Renal cortex interstitium (tissue), 11 donors: ENCODE results near the gene RAB34. TPM values are rescaled to one million over a fixed set of nuclear protein-coding genes. Genes with fewer than 3 reads are reported as not detected.
A peak's percentile ranks its signal among the peaks of the same experiment; 100 is the strongest.
"Not testable (repeated sequence)": the region's sequence is repeated elsewhere in the genome, so short reads cannot be mapped to it uniquely, and the experiment has no call there.

ENCODE experiments used
- DNase-seq, 11 donors: peaks; one replicate each; pipeline ENCODE4 v3.0.0-alpha.2; 2013; ENCODE audit warnings: low read depth in 9 of 11, low spot score in 4 of 11; ENCODE audit errors: extremely low read depth in 1 of 11
- polyA plus RNA-seq, 3 donors: library from polyadenylated mRNA; unstranded; fragments of 120-200 nt; gene quantifications; one replicate each; pipeline ENCODE4 v1.2.1, GENCODE V29; 2013; ENCODE audit not compliant: insufficient read length in 3 of 3

Gene RAB34
- polyA plus RNA-seq, 3 donors = 169 to 186 (median 184) TPM

DNA sequence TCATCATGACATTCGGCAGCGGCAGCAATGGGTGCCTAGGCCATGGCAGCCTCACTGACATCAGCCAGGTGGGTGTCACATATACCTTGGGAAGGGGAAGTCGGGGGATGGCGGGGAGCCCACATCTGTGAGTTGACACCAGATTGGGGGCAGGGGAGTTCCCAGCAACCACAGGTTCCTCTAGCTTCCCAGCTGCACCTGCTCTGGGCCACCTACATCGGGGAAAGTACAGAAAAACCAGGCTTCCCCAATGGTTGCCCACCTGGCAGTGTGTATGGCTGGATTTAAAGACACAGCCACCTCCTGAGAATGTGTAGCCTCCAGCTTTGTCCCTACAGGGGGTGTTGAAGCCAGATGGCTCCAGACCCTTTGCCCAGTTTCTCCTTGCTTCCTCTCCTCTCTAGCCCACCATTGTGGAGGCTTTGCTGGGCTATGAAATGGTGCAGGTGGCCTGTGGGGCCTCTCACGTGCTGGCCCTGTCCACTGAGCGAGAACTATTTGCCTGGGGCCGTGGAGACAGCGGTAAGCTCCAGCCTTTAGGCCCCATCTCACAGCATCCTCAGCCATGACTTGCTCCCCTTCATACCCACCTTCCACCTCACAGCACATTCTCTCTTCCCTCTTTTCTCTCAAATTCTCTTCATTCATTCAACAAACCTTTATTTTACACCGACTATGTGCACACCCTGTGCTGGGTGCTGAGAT is 21.2 kb upstream of the RAB34 start:
- DNase-seq = no peak

DNA sequence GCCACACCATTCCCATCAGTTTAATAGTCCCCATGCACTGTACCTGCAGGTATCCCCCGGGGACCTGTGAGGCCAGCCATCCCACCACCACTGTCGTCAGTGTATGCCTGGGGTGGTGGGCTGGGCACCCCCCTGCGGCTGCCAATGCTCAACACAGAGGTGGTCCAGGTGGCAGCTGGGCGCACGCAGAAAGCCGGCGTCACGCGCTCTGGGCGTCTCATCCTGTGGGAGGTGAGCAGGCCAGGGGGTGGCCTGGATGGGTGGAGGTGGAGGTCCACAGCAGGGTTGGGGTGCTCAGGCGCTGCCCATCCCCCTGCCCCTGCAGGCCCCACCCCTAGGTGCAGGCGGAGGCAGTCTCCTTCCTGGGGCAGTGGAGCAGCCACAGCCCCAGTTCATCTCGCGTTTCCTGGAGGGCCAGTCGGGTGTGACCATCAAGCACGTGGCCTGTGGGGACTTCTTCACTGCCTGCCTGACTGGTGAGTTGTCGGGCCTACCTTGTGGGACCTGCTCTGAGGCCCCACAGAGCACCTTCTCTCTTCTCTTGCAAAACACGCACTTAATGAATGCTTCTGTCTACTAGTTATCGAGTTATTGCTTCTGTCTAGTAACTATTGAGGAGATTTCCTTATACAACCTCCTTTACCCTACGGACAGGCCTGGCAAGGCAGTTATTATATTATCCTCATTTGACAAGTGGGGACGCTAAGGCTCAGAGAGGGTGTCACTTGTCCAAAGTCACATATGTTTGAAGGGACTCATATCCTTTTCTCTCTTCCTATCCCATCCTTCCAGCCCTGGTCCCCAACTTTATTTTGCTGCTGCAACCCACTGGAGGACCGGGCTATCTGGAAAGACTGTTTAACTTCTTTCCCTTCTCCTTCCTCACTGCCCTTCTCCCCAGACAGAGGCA is 20.4 kb upstream of the RAB34 start:
- DNase-seq = no peak

GRCh38 chr17:28737316-28737715 is 19.6 kb upstream of the RAB34 start:
- DNase-seq = no peak

- DNase-seq = not testable (repeated sequence)
These were observed 18.5 kb upstream of the RAB34 start for GRCh38 chr17:28735913-28736769.

GRCh38 chr17:28735242-28735722 is 17.6 kb upstream of the RAB34 start:
- no peak for DNase-seq

- DNase-seq = no peak
These were observed 17.1 kb upstream of the RAB34 start for GRCh38 chr17:28734712-28735241.

DNA sequence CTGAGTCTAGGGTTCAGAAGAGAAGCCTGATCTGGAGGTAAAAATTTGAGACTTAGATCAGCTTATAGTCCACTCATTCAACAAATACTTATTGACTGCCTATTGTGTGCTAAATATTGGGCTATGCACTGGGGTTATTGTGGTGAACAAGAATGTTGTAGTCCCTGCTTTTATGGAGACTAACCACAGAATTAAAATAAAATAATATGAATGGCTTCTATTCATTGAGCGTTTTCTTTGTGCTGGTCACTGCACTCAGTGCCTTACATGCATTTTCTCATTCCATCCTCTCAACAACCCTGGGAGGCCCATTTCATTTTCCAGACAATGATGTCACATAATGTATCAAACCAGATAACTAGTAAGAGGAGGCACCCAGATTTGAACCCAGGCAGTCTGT is 15.7 kb upstream of the RAB34 start:
- no peak for DNase-seq

- DNase-seq = no peak
These were observed 12.3 kb upstream of the RAB34 start for GRCh38 chr17:28729950-28730330.

DNA sequence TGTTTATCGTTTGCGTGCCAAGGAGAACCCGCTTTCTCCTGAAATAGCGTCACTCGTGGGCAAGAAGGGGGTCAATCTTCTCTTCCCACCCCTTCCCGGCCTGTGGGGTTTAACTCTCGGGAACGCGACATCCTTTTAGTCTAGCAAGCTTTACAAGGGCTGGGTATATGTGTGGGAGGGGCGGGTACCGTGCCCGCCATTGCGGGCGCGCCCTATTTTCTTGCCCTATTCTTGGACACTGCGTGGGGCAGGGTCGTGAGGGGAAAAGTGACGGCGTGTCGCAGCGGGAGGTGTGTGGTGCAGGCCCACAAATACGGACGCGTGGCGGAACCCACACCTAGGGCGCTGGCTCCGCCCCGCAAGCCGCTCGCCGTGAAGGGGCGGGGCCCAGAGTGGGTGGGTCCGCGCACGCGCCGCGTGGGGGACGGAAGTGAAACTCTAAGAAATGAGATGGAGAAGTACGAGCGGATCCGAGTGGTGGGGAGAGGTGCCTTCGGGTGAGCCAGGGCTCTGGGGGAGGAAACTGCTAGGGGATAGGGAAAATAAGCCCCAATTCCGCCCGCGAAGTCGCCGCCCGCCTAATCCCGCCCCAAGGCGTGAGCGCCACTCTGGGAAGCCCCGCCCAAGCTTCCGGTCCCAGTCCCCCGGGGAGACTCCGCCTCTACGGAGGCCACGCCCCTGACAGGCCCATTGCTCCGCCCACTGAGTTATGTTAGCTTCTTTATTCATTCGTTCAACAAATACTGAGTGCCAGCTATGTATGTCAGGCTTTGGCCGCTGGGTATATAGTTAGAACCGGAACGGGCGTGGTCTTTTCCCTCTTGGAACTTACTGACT is 10.9 kb upstream of the RAB34 start, which contains the start of gene NEK8:
Gene NEK8, plus strand, starts transcription at position 425 of the 837 bp plus-strand sequence. Its CDS starts 26 bp downstream, at position 451.
- peak in 6 of 11 donors; percentile 86 to 92 (median 88) for DNase-seq

- DNase-seq = peak in 8 of 11 donors; percentile 92 to 96 (median 94)
These were observed 9.2 kb upstream of the RAB34 start for GRCh38 chr17:28726627-28727491.

DNA sequence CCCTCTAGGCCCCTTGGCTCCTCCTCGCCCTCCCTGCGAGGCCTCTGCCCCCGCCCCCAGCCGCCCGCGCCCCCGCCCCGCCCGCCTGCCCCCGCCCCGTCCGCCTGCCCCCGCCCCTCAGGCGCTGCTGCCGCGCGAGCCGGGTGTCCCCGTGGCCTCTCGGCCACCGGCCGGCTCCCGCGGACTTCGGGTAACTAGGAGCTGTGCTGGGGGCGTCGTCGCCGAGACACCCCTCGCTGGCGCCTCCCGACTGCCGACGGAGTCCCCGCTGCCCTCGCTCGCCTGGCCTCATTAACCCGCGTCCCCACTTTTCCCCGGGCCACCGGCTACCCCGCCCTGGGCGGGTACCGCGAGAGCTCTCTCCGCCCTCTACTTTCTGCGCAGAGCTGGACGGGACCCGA is 8.6 kb upstream of the RAB34 start, which contains the start of gene TLCD1:
Gene TLCD1, minus strand, starts transcription at position 8 of the 401 bp plus-strand sequence. CDS start 136 bp downstream, outside the sequence.
- DNase-seq = peak in 1 of 11 donors; percentile 54

- DNase-seq = peak in 1 of 11 donors; percentile 32
These were observed 8.1 kb upstream of the RAB34 start for GRCh38 chr17:28725660-28726225.

DNA sequence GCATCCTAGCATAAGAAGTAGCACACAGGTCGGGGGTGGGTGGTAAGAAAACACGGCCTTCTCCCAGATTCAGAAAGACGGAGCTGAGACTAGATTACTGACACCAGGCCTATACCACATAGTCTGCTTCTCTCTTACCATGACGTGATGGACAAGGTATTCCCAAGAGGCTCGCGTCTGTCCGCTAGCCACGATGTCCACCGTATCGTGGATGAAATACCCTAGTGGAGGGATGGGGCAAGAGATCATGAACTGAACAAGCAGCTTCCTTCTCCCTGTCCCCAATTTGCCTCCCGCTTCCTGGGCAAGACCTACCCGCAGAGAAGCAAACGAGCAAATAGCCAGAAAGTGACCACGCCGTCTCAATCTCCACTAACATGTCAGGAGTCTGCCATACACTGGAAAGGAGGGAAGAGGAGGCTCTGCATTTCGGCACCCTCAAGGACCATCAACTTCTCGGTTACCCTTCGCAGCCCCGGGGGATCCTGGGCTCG is 7.5 kb upstream of the RAB34 start:
- DNase-seq = no peak

DNA sequence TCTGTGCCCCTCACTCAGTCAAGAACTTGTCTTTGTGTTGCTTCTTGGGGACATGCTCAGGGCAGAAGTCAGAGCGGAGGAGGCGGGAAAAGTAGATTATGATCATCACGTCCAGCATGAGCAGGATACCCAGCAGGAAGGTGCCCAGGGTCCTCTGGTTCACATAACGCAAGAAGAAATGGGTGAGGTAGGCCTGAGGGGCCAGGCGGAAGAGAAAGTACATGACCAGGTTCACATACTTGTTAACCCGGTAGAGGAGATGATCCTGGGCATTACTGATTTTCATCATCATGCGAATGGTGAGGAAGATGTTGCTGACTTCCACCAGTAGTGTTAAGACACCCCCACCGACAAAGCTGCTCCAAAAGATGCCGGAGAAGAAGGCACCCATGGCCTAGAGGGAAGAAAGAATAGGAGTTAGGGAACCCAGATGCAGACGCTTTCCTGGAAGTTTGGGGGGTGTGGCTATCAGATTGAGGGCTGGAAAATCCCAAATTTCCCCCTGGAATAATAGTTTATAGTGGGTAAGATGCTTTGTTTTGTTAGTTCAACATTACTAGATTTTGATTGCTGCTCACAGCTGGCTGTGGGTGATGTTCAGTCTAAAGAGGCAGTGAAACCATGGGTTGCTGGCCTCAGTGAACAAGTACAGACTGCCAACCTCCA is 7.0 kb upstream of the RAB34 start:
- DNase-seq = no peak

- DNase-seq = not testable (repeated sequence)
These were observed 6.3 kb upstream of the RAB34 start for GRCh38 chr17:28723836-28724499.
